A673 (cell line): ENCODE results near the gene BTF3L4.

Experiments used
- CTCF ChIP-seq: fragments of 300-800, 200-600 bp; sonication (generic); conservative IDR thresholded peaks from 2 replicates; pipeline ENCODE4 v1.5.1; 2017; ENCODE audit warnings: low read depth, mild to moderate bottlenecking, antibody characterized with exemption, low read length, moderate library complexity, mixed read lengths
- EZH2 ChIP-seq: fragments of 200-600 bp; sonication (generic); IDR thresholded peaks from 2 replicates; pipeline ENCODE4 v1.6.1; 2017; ENCODE audit warnings: borderline replicate concordance, low read depth, mild to moderate bottlenecking, mixed read lengths, antibody characterized with exemption, low read length; ENCODE audit not compliant: poor library complexity, severe bottlenecking

- TF ChIP-seq CTCF (no peak), EZH2 (no peak)
Measured at GRCh38 chr1:52055066-52055865, 829 bp upstream of the BTF3L4 start, which contains the start of gene TXNDC12.
